Measurements from ENCODE around the gene PHF12.

Gene PHF12

GRCh38 chr17:28892024-28892423 is 59.3 kb downstream of the PHF12 start:
- no peak overlapping the region for H3K4me3 ChIP-seq (replicated peaks; ENCODE audit: low read depth, low read length)
- TF ChIP-seq, protein P1, sequence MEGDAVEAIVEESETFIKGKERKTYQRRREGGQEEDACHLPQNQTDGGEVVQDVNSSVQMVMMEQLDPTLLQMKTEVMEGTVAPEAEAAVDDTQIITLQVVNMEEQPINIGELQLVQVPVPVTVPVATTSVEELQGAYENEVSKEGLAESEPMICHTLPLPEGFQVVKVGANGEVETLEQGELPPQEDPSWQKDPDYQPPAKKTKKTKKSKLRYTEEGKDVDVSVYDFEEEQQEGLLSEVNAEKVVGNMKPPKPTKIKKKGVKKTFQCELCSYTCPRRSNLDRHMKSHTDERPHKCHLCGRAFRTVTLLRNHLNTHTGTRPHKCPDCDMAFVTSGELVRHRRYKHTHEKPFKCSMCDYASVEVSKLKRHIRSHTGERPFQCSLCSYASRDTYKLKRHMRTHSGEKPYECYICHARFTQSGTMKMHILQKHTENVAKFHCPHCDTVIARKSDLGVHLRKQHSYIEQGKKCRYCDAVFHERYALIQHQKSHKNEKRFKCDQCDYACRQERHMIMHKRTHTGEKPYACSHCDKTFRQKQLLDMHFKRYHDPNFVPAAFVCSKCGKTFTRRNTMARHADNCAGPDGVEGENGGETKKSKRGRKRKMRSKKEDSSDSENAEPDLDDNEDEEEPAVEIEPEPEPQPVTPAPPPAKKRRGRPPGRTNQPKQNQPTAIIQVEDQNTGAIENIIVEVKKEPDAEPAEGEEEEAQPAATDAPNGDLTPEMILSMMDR (IDR thresholded peaks at IDR 0.05; ENCODE audit: low read length, missing control alignments) = no peak
- DNase-seq (ENCODE audit: low read depth) = no peak

DNA sequence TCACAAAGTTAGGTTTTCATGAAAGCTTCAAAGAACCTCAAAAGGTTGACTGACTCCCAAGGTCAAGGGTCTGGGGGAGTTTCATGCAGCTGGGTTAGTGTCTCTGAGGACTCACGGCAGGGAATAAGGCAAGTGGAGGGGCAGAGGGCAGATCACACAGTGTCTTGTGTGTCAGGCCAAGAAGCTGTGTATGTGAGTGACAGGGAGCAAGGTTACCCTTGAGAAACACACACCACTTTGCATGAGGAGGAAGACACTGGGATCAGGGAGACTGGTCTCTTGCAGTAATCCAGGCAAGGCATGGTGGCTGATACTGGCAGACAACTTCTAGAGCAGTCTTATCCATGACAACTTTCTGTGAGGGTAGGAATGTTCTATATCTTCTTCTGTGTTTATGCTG is 60.1 kb downstream of the PHF12 start:
- TF ChIP-seq, protein P1 (IDR thresholded peaks at IDR 0.05; ENCODE audit: low read length, missing control alignments) = no peak
- DNase-seq (ENCODE audit: low read depth) = no peak
- no peak overlapping the region for H3K4me3 ChIP-seq (replicated peaks; ENCODE audit: low read depth, low read length)

- DNase-seq (ENCODE audit: low read depth) = no peak
- TF ChIP-seq, protein P1 (IDR thresholded peaks at IDR 0.05; ENCODE audit: low read length, missing control alignments) = no peak
- H3K4me3 ChIP-seq (replicated peaks; ENCODE audit: low read depth, low read length) = no peak overlapping the region
Observed at GRCh38 chr17:28889996-28890395, 61.3 kb downstream of the PHF12 start.

DNA sequence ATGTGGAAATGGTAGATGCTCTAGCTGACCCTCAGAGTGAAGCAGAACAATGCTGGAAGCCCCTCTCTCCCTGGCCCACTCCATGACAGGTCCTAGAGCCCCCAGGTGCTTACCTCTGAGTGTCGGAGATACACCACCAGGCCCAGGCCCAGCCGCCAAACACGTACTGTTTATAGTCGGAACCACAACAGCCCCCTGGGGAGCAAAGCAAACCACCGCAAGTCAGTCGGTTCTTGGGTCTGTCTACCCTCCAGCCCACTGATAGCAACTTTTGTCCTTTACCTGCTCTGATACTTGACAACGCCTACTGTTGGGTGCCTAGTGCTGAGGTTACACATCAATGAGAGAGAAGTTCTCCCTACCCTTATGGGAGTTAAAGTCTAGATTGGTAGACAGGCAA is 62.5 kb downstream of the PHF12 start:
- no peak overlapping the region for H3K4me3 ChIP-seq (replicated peaks; ENCODE audit: low read depth, low read length)
- DNase-seq (ENCODE audit: low read depth) = no peak
- TF ChIP-seq, protein P1 (IDR thresholded peaks at IDR 0.05; ENCODE audit: low read length, missing control alignments) = no peak

DNA sequence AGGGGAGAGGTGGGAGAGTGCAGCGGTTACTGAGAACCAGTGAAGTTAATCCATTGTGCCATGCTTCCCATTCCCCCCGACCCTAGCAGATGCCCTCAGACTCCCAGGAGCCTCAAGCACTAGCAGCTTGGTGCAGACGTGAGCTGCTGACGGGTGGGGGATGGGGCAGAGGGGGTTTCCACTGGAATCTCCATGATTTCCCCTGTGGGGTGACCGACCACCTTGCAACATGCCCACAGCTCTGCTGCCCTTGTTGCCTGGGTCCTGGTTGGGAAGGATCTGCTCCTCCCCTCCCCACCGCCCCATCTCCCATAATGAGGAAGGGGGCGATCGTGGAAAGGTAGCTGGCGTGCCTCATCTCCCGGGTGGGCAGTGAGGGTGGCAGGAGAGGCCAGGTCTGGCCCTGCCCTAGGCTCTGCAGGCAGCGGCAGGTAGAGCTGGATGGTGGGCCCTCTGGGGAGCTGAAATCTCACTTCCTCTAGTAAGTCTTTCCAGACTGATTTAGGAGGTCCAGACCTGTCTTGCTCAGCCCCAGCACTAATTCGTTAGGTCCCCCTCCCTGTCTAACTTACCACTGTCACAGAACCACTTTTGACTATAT is 63.3 kb downstream of the PHF12 start:
- no peak overlapping the region for H3K4me3 ChIP-seq (replicated peaks; ENCODE audit: low read depth, low read length)
- TF ChIP-seq, protein P1 (IDR thresholded peaks at IDR 0.05; ENCODE audit: low read length, missing control alignments) = no peak
- DNase-seq (ENCODE audit: low read depth) = no peak

- TF ChIP-seq, protein P1 (IDR thresholded peaks at IDR 0.05; ENCODE audit: low read length, missing control alignments) = no peak
- DNase-seq (ENCODE audit: low read depth) = no peak
- no peak overlapping the region for H3K4me3 ChIP-seq (replicated peaks; ENCODE audit: low read depth, low read length)
Observed at GRCh38 chr17:28885951-28886350, 65.4 kb downstream of the PHF12 start.

GRCh38 chr17:28885363-28885762 is 66.0 kb downstream of the PHF12 start:
- no peak for DNase-seq (ENCODE audit: low read depth)
- TF ChIP-seq, protein P1 (IDR thresholded peaks at IDR 0.05; ENCODE audit: low read length, missing control alignments) = no peak
- no peak overlapping the region for H3K4me3 ChIP-seq (replicated peaks; ENCODE audit: low read depth, low read length)

Measured in fibroblast of pulmonary artery (primary cell).